Right lobe of liver (tissue), 4 donors: ENCODE measurements around the gene RBBP7.

ENCODE experiments used
- POLR2A ChIP-seq: fragments of 450-650 bp; IDR thresholded peaks from one replicate; pipeline ENCODE4 v1.6.1; 2017; ENCODE audit warnings: antibody characterized with exemption, mild to moderate bottlenecking
- TF ChIP-seq, protein P1 (sequence below), 4 donors: fragments of 200-600 bp in 3 of 4; fragments of 450-650 bp in 1 of 4; IDR thresholded peaks; one replicate each; pipeline versions ENCODE4 v1.5.1 to v1.8.0; 2016 to 2022; ENCODE audit warnings: antibody characterized with exemption in 4 of 4, mild to moderate bottlenecking in 2 of 4
- donor health status: DM: no; HTN: no; CAD: no.
- donor health status: DM: no; HTN: no; CAD: no.
- donor health status: DM: no; HTN: yes; CAD: no.

DNA sequence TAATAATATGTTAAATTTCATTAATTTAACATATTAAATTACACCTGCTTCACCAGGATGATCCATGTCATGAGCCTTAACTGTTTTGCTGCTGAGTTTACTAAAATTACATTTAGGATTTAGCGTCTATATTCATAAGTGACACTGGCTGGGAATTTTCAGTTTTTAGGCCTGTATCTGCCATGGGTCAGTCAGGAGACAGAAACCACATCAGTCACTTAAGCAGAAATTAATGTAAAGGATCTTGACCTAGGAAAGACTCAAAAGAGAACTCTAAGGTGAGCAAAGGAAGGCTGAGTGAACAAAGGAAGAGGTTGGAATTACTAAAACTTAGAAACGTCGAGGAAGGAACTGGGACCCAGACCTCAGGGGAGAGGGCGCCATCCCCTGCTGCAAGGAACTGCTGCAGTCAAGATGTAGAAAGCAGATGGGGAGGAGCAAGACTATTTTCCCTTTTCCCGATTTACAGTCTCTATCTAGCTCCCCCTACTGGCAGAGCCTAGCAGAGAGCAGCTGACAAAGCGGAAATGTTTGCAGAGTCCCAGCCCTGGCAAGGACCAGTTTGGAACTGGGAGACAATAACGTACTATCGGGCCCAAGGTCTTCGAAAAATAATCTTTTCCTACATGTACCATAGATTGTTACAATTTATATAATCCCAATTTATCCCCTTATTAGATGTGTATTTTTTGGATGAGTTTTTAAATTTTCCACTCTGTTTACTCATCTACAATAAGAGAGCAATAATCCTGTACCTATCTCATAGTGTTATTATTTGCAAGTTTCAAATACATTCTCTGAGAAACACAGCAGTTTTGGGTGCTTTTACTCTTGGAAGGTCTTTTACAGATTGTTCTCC is 22.6 kb upstream of the RBBP7 start:
- TF ChIP-seq, protein P1, sequence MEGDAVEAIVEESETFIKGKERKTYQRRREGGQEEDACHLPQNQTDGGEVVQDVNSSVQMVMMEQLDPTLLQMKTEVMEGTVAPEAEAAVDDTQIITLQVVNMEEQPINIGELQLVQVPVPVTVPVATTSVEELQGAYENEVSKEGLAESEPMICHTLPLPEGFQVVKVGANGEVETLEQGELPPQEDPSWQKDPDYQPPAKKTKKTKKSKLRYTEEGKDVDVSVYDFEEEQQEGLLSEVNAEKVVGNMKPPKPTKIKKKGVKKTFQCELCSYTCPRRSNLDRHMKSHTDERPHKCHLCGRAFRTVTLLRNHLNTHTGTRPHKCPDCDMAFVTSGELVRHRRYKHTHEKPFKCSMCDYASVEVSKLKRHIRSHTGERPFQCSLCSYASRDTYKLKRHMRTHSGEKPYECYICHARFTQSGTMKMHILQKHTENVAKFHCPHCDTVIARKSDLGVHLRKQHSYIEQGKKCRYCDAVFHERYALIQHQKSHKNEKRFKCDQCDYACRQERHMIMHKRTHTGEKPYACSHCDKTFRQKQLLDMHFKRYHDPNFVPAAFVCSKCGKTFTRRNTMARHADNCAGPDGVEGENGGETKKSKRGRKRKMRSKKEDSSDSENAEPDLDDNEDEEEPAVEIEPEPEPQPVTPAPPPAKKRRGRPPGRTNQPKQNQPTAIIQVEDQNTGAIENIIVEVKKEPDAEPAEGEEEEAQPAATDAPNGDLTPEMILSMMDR (IDR thresholded peaks at IDR 0.05): peak; percentile 67 to 93 (median 92)
- no peak for TF ChIP-seq POLR2A
